Nephron progenitor cell (in vitro differentiated cells): ENCODE data around the gene DCUN1D2.

Source experiments
- DNase-seq: peaks from one replicate; pipeline ENCODE4 v3.0.0; 2021
- H3K27ac Mint-ChIP-seq: 2 replicates; pipeline ENCODE4 v1.8.0; 2021; ENCODE audit warnings: mild to moderate bottlenecking, moderate library complexity, mixed read lengths
- H3K27me3 Mint-ChIP-seq: 2 replicates; pipeline ENCODE4 v1.8.0; 2021; ENCODE audit warnings: mild to moderate bottlenecking, low read depth, mixed read lengths; ENCODE audit not compliant: poor library complexity
- H3K36me3 Mint-ChIP-seq: 2 replicates; pipeline ENCODE4 v1.8.0; 2021; ENCODE audit warnings: low read depth, mixed read lengths
- H3K4me1 Mint-ChIP-seq: 2 replicates; pipeline ENCODE4 v1.8.0; 2021; ENCODE audit warnings: mixed read lengths
- H3K4me3 Mint-ChIP-seq: 2 replicates; pipeline ENCODE4 v1.8.0; 2021; ENCODE audit warnings: mild to moderate bottlenecking, moderate library complexity, mixed read lengths
- H3K9me3 Mint-ChIP-seq: 2 replicates; pipeline ENCODE4 v1.8.0; 2021; ENCODE audit warnings: mild to moderate bottlenecking, moderate library complexity, mixed read lengths
- CTCF ChIP-seq: fragments of 200-600 bp; sonication (generic); IDR thresholded peaks from 2 replicates; pipeline ENCODE4 v1.5.0; 2021; ENCODE audit warnings: antibody characterized with exemption

DCUN1D2 gene

GRCh38 chr13:113513761-113514160 lies 23.2 kb upstream of the DCUN1D2 start:
- Mint-ChIP-seq H3K9me3 (no peaks in the 10 kb centered on the region), H3K36me3 (peaks cover 55% of the 10 kb centered on the region), H3K27ac (no peak overlapping the region)

GRCh38 chr13:113511361-113511760 lies 20.9 kb upstream of the DCUN1D2 start:
- peaks cover 47% of the 10 kb centered on the region for H3K4me1 Mint-ChIP-seq

More at GRCh38 chr13:113513761-113514160, 23.2 kb upstream of the DCUN1D2 start:
- DNase-seq, result no peak
- Mint-ChIP-seq H3K27me3 (no peaks in the 10 kb centered on the region), H3K4me1 (peaks cover 29% of the 10 kb centered on the region), H3K4me3 (no peak overlapping the region)
- no peak for TF ChIP-seq CTCF

GRCh38 chr13:113510871-113511270 lies 20.4 kb upstream of the DCUN1D2 start:
- Mint-ChIP-seq H3K27ac (peak overlapping the region; percentile 61), H3K36me3 (peaks cover 39% of the 10 kb centered on the region), H3K4me1 (peaks cover 52% of the 10 kb centered on the region), H3K27me3 (no peaks in the 10 kb centered on the region), H3K4me3 (no peak overlapping the region), H3K9me3 (no peaks in the 10 kb centered on the region)
- DNase-seq, result no peak
- TF ChIP-seq CTCF, result no peak

More at GRCh38 chr13:113511361-113511760, 20.9 kb upstream of the DCUN1D2 start:
- no peak for TF ChIP-seq CTCF
- Mint-ChIP-seq H3K36me3 (peaks cover 41% of the 10 kb centered on the region), H3K4me3 (no peak overlapping the region), H3K27ac (peak overlapping the region; percentile 61), H3K9me3 (no peaks in the 10 kb centered on the region), H3K27me3 (no peaks in the 10 kb centered on the region)
- DNase-seq, result no peak

GRCh38 chr13:113509989-113510388 lies 19.5 kb upstream of the DCUN1D2 start:
- Mint-ChIP-seq H3K9me3 (no peaks in the 10 kb centered on the region), H3K27ac (peak overlapping the region; percentile 57), H3K36me3 (peaks cover 41% of the 10 kb centered on the region), H3K4me1 (peaks cover 61% of the 10 kb centered on the region), H3K27me3 (no peaks in the 10 kb centered on the region), H3K4me3 (no peak overlapping the region)
- DNase-seq, result no peak
- no peak for TF ChIP-seq CTCF

GRCh38 chr13:113508521-113509254 lies 18.2 kb upstream of the DCUN1D2 start:
- H3K4me3 Mint-ChIP-seq, result no peak overlapping the region
- peak overlapping the region; percentile 64 for H3K27ac Mint-ChIP-seq
- peaks cover 42% of the 10 kb centered on the region for H3K36me3 Mint-ChIP-seq
- DNase-seq, result no peak
- no peaks in the 10 kb centered on the region for H3K27me3 Mint-ChIP-seq
- H3K4me1 Mint-ChIP-seq, result peaks cover 60% of the 10 kb centered on the region
- H3K9me3 Mint-ChIP-seq, result no peaks in the 10 kb centered on the region
- no peak for TF ChIP-seq CTCF
